Liver (tissue), 9 donors: Measurements from ENCODE around the gene PSMC3. TPM values are rescaled to one million over a fixed set of nuclear protein-coding genes. Genes with fewer than 3 reads are reported as not detected.

Source experiments
- DNase-seq: peaks from one replicate; pipeline ENCODE4 v3.0.0-alpha.2; 2017; ENCODE audit warnings: low spot score
- H3K27ac ChIP-seq, 2 donors: one replicate each; pipeline ENCODE4 v1.7.0; 2013; ENCODE audit warnings: inconsistent platforms in 2 of 2, low read length in 2 of 2, control low read depth in 1 of 2, low read depth in 1 of 2, mild to moderate bottlenecking in 1 of 2
- H3K27me3 ChIP-seq, 4 donors: one replicate each; pipeline versions ENCODE4 v1.6.1 to v1.7.0; 2013; ENCODE audit warnings: low read length in 3 of 4, inconsistent platforms in 1 of 4, mild to moderate bottlenecking in 1 of 4, moderate library complexity in 1 of 4; ENCODE audit not compliant: control insufficient read depth in 4 of 4, insufficient read depth in 4 of 4
- H3K36me3 ChIP-seq, 4 donors: one replicate each; pipeline versions ENCODE4 v1.6.1 to v1.7.0; 2013; ENCODE audit warnings: low read length in 3 of 4, mild to moderate bottlenecking in 3 of 4, low read depth in 1 of 4, moderate library complexity in 1 of 4; ENCODE audit not compliant: control insufficient read depth in 4 of 4, insufficient read depth in 3 of 4
- H3K4me1 ChIP-seq, 4 donors: one replicate each; pipeline versions ENCODE4 v1.6.1 to v1.7.0; 2013; ENCODE audit warnings: low read length in 3 of 4, mild to moderate bottlenecking in 3 of 4, moderate library complexity in 1 of 4; ENCODE audit not compliant: control insufficient read depth in 4 of 4, insufficient read depth in 4 of 4
- H3K4me3 ChIP-seq, 3 donors: one replicate each; pipeline versions ENCODE4 v1.6.1 to v1.7.0; 2013; ENCODE audit warnings: low read length in 3 of 3, control low read depth in 1 of 3, low read depth in 1 of 3, mild to moderate bottlenecking in 1 of 3
- H3K9ac ChIP-seq, 2 donors: one replicate each; pipeline ENCODE4 v1.7.0; 2013; ENCODE audit warnings: low read length in 2 of 2, mild to moderate bottlenecking in 2 of 2, moderate library complexity in 2 of 2, control low read depth in 1 of 2, low read depth in 1 of 2
- H3K9me3 ChIP-seq, 4 donors: one replicate each; pipeline versions ENCODE4 v1.6.1 to v1.7.0; 2013; ENCODE audit warnings: low read length in 3 of 4; ENCODE audit not compliant: control insufficient read depth in 4 of 4
- ATF3 ChIP-seq: IDR thresholded peaks from 2 replicates; pipeline ENCODE4 v1.6.1; 2016; ENCODE audit warnings: antibody characterized with exemption
- CTCF ChIP-seq: fragments of 150-350 bp; IDR thresholded peaks from 2 replicates; pipeline ENCODE4 v1.5.1; 2017; ENCODE audit warnings: improper control_type of control experiment, low read depth, low read length; ENCODE audit not compliant: missing input control
- EGR1 ChIP-seq, 2 donors: IDR thresholded peaks; 2 replicates each; pipeline ENCODE4 v1.6.1; 2016 to 2018; ENCODE audit warnings: antibody characterized with exemption in 2 of 2, low read depth in 2 of 2
- FOXA1 ChIP-seq: IDR thresholded peaks from 2 replicates; pipeline ENCODE4 v1.6.1; 2016; ENCODE audit warnings: antibody characterized with exemption
- FOXA2 ChIP-seq: IDR thresholded peaks from 2 replicates; pipeline ENCODE4 v1.6.1; 2016; ENCODE audit warnings: antibody characterized with exemption
- HNF4A ChIP-seq, 2 donors: conservative IDR thresholded peaks; 2 replicates each; pipeline ENCODE4 v1.6.1; 2016; ENCODE audit warnings: antibody characterized with exemption in 2 of 2, mild to moderate bottlenecking in 2 of 2
- HNF4G ChIP-seq: IDR thresholded peaks from 2 replicates; pipeline ENCODE4 v1.6.1; 2016; ENCODE audit warnings: antibody characterized with exemption
- JUND ChIP-seq, 2 donors: IDR thresholded peaks; 2 replicates each; pipeline ENCODE4 v1.6.1; 2016; ENCODE audit warnings: antibody characterized with exemption in 2 of 2
- MAX ChIP-seq: IDR thresholded peaks from 2 replicates; pipeline ENCODE4 v1.6.1; 2016; ENCODE audit warnings: antibody characterized with exemption
- NR2F2 ChIP-seq: IDR thresholded peaks from 2 replicates; pipeline ENCODE4 v1.6.1; 2016; ENCODE audit warnings: antibody characterized with exemption
- REST ChIP-seq: IDR thresholded peaks from 2 replicates; pipeline ENCODE4 v1.6.1; 2016; ENCODE audit warnings: antibody characterized with exemption, mild to moderate bottlenecking
- RXRA ChIP-seq, 2 donors: IDR thresholded peaks; 2 replicates each; pipeline ENCODE4 v1.6.1; 2017 to 2018; ENCODE audit warnings: antibody characterized with exemption in 2 of 2, mild to moderate bottlenecking in 1 of 2
- SP1 ChIP-seq: IDR thresholded peaks from 2 replicates; pipeline ENCODE4 v1.6.1; 2018; ENCODE audit warnings: antibody characterized with exemption, mild to moderate bottlenecking
- TAF1 ChIP-seq: conservative IDR thresholded peaks from 2 replicates; pipeline ENCODE4 v1.6.1; 2016; ENCODE audit warnings: antibody characterized with exemption, mild to moderate bottlenecking
- ZBTB33 ChIP-seq: IDR thresholded peaks from 2 replicates; pipeline ENCODE4 v1.6.1; 2016; ENCODE audit warnings: antibody characterized with exemption
- WGBS: extraction: QIAGEN DNeasy Blood & Tissue Kit; methylation state at CpG from one replicate; pipeline ENCODE4 v1.1.7; 2013; 5-methylcytosine and 5-hydroxymethylcytosine counted together
- polyA plus RNA-seq, 2 donors: library from polyadenylated mRNA; stranded (reverse) in 1 of 2; unstranded in 1 of 2; fragments of 200-250 nt in 1 of 2; fragments of >200 nt in 1 of 2; fragmentation: Nextera tagmentation in 1 of 2; extraction: Ambion mirVana in 1 of 2; gene quantifications; one replicate each; pipeline versions ENCODE4 v1.2.1 to v1.2.3, GENCODE V29; 2013 to 2015
- total RNA-seq, 2 donors: library from RNA; depleted of rRNA; stranded (reverse); fragments of >200 nt; gene quantifications; one replicate each; pipeline ENCODE4 v1.2.3, GENCODE V29; 2014
- donor health status: healthy.
- donor health status: healthy.
- donor health status: healthy.
- donor health status: healthy.
- donor health status: healthy.

PSMC3 gene
- total and polyA plus RNA-seq, 4 donors = 58.0 to 110 (median 103) TPM

GRCh38 chr11:47383071-47383470 is 43.2 kb downstream of the PSMC3 start:
- Histone ChIP-seq H3K4me3 (no peak overlapping the region), H3K4me1 (peaks cover 0 to 3% (median 1%) of the 10 kb centered on the region in 4 donors), H3K36me3 (no peaks in the 10 kb centered on the region), H3K27me3 (no peaks in the 10 kb centered on the region), H3K9me3 (no peaks in the 10 kb centered on the region), H3K27ac (no peak overlapping the region), H3K9ac (no peak overlapping the region)
- no peak for DNase-seq
- TF ChIP-seq MAX (no peak), REST (no peak), SP1 (no peak), ZBTB33 (no peak), JUND (IDR thresholded peaks at IDR 0.05) (no peak), NR2F2 (no peak), CTCF (no peak), FOXA1 (no peak), HNF4A (conservative IDR thresholded peaks at IDR 0.05) (no peak), HNF4G (no peak), TAF1 (no peak)
- 69% methylated on average over 4 of the region's 4 CpGs for WGBS

GRCh38 chr11:47380078-47380477 is 46.2 kb downstream of the PSMC3 start:
- H3K9me3 ChIP-seq = no peaks in the 10 kb centered on the region
- 97% methylated on average over 2 of the region's 2 CpGs for WGBS
- H3K9ac ChIP-seq = no peak overlapping the region
- H3K4me3 ChIP-seq = no peak overlapping the region
- H3K27ac ChIP-seq = no peak overlapping the region
- TF ChIP-seq MAX (no peak), FOXA2 (no peak), HNF4G (no peak), RXRA (IDR thresholded peaks at IDR 0.05) (no peak), EGR1 (IDR thresholded peaks at IDR 0.05; ENCODE audit: low read depth in 2 of 2) (no peak), ATF3 (no peak), REST (no peak), ZBTB33 (no peak), TAF1 (no peak), CTCF (no peak)
- no peak for DNase-seq
- peaks cover 0 to 3% (median 1%) of the 10 kb centered on the region in 4 donors for H3K4me1 ChIP-seq
- no peaks in the 10 kb centered on the region for H3K36me3 ChIP-seq
- H3K27me3 ChIP-seq = no peaks in the 10 kb centered on the region
